HK-2 (cell line): ENCODE data around the gene RILPL1.
"Not testable (repeated sequence)": the region's sequence is repeated elsewhere in the genome, so short reads cannot be mapped to it uniquely, and the experiment has no call there.

Experiments
- DNase-seq: peaks from one replicate; pipeline ENCODE4 v3.0.0-alpha.2; 2018; ENCODE audit not compliant: unreplicated experiment

Gene RILPL1

GRCh38 chr12:123529686-123530085 lies 3.8 kb downstream of the RILPL1 start:
- DNase-seq: no peak

GRCh38 chr12:123528858-123529257 lies 4.7 kb downstream of the RILPL1 start:
- no peak for DNase-seq

- no peak for DNase-seq
These were observed 6.9 kb downstream of the RILPL1 start for GRCh38 chr12:123526542-123527080.

GRCh38 chr12:123524378-123524777 lies 9.1 kb downstream of the RILPL1 start:
- no peak for DNase-seq

- no peak for DNase-seq
These were observed 10.0 kb downstream of the RILPL1 start for GRCh38 chr12:123523518-123523917.

GRCh38 chr12:123522164-123522563 lies 11.4 kb downstream of the RILPL1 start:
- no peak for DNase-seq

GRCh38 chr12:123520567-123521474 lies 12.7 kb downstream of the RILPL1 start:
- no peak for DNase-seq

- DNase-seq: peak; percentile 82
These were observed 14.1 kb downstream of the RILPL1 start for GRCh38 chr12:123519141-123520001.

GRCh38 chr12:123516216-123516780 lies 17.2 kb downstream of the RILPL1 start:
- no peak for DNase-seq

GRCh38 chr12:123514582-123515221 lies 18.8 kb downstream of the RILPL1 start:
- DNase-seq: not testable (repeated sequence)

- DNase-seq: no peak
These were observed 19.7 kb downstream of the RILPL1 start for GRCh38 chr12:123513805-123514204.

GRCh38 chr12:123512838-123513665 lies 20.5 kb downstream of the RILPL1 start:
- DNase-seq: no peak

GRCh38 chr12:123506843-123507236 lies 26.7 kb downstream of the RILPL1 start:
- DNase-seq: no peak

GRCh38 chr12:123506059-123506842 lies 27.3 kb downstream of the RILPL1 start:
- no peak for DNase-seq

GRCh38 chr12:123502163-123502704 lies 31.3 kb downstream of the RILPL1 start:
- no peak for DNase-seq

GRCh38 chr12:123499332-123499731 lies 34.2 kb downstream of the RILPL1 start:
- DNase-seq: no peak

GRCh38 chr12:123498126-123498825 lies 35.2 kb downstream of the RILPL1 start:
- no peak for DNase-seq

GRCh38 chr12:123497065-123497464 lies 36.5 kb downstream of the RILPL1 start:
- no peak for DNase-seq
